HepG2 (cell line): Measurements from ENCODE around the gene ZBTB46. TPM values are rescaled to one million over a fixed set of nuclear protein-coding genes. Genes with fewer than 3 reads are reported as not detected.
A peak's percentile ranks its signal among the peaks of the same experiment; 100 is the strongest.

Experiments
- AGO1 ChIP-seq: fragments of 200-400 bp; formaldehyde crosslinking; IDR thresholded peaks from 2 replicates; pipeline ENCODE4 v1.6.1; 2017; ENCODE audit warnings: mild to moderate bottlenecking, low read depth, low read length, moderate library complexity; ENCODE audit not compliant: poor library complexity, severe bottlenecking
- ATF2 ChIP-seq: sonication (generic); formaldehyde crosslinking; IDR thresholded peaks from 2 replicates; pipeline ENCODE4 v1.4.0; 2020; ENCODE audit warnings: missing genetic modification reagents
- CHD2 ChIP-seq: IDR thresholded peaks from 2 replicates; pipeline ENCODE4 v1.6.1; 2011; ENCODE audit warnings: low read depth, low read length, improper control_type of control experiment
- IKZF4 ChIP-seq: sonication (generic); formaldehyde crosslinking; IDR thresholded peaks from 2 replicates; pipeline ENCODE4 v1.5.1; 2020; ENCODE audit warnings: borderline replicate concordance, mild to moderate bottlenecking, low read depth, missing genetic modification reagents; ENCODE audit errors: not compliant biosample characterization
- PRPF4 ChIP-seq: fragments of 200-400 bp; formaldehyde crosslinking; IDR thresholded peaks from 2 replicates; pipeline ENCODE4 v1.6.1; 2016; ENCODE audit warnings: low read length, low read depth; ENCODE audit not compliant: poor library complexity, severe bottlenecking
- SPEN ChIP-seq: sonication (generic); formaldehyde crosslinking; IDR thresholded peaks from 2 replicates; pipeline ENCODE4 v1.5.1; 2020; ENCODE audit warnings: low read depth, mild to moderate bottlenecking, missing genetic modification reagents
- SRSF9 ChIP-seq: fragments of 200-400 bp; formaldehyde crosslinking; IDR thresholded peaks from 2 replicates; pipeline ENCODE4 v1.6.1; 2018; ENCODE audit warnings: borderline replicate concordance, mild to moderate bottlenecking, low read depth, low read length; ENCODE audit not compliant: insufficient read depth, poor library complexity, severe bottlenecking
- TBX2 ChIP-seq: sonication (generic); formaldehyde crosslinking; IDR thresholded peaks from 2 replicates; pipeline ENCODE4 v1.5.0; 2020; ENCODE audit warnings: missing genetic modification reagents, mild to moderate bottlenecking, borderline replicate concordance
- ZBTB20 ChIP-seq: sonication (generic); formaldehyde crosslinking; IDR thresholded peaks from 2 replicates; pipeline ENCODE4 v1.8.1; 2023; ENCODE audit warnings: missing genetic modification reagents, low read depth, mild to moderate bottlenecking, borderline replicate concordance
- ZNF790 ChIP-seq: sonication (generic); formaldehyde crosslinking; IDR thresholded peaks from 2 replicates; pipeline ENCODE4 v1.8.0; 2022; ENCODE audit warnings: missing genetic modification reagents, mild to moderate bottlenecking, borderline replicate concordance
- ZNF850 ChIP-seq: sonication (generic); formaldehyde crosslinking; conservative IDR thresholded peaks from 2 replicates; pipeline ENCODE4 v1.9.0; 2021; ENCODE audit warnings: mild to moderate bottlenecking, missing genetic modification reagents
- ZNF883 ChIP-seq: sonication (generic); formaldehyde crosslinking; IDR thresholded peaks from 2 replicates; pipeline ENCODE4 v1.5.1; 2020; ENCODE audit warnings: mild to moderate bottlenecking, missing genetic modification reagents; ENCODE audit errors: not compliant biosample characterization
- polyA plus RNA-seq, 8 experiments: library from polyadenylated mRNA; depleted of rRNA in 3 of 8; stranded (reverse) in 7 of 8; unstranded in 1 of 8; fragments of >200 nt; fragmentation: Illumina TruSeq in 4 of 8; extraction: Trizol in 4 of 8; gene quantifications; 2 replicates each; pipeline versions ENCODE4 v1.2.1 to v1.2.3, GENCODE V29; 2011 to 2016; ENCODE audit warnings: low read depth in 4 of 8, missing spikeins in 1 of 8, mixed read lengths in 1 of 8; ENCODE audit not compliant: insufficient read depth in 1 of 8
- total RNA-seq, 5 experiments: library from RNA; depleted of rRNA; stranded (reverse); fragments of >200 nt; fragmentation: Illumina TruSeq; extraction: Trizol; gene quantifications; 2 replicates each; pipeline ENCODE4 v1.2.3, GENCODE V29; 2016; ENCODE audit warnings: low read depth in 1 of 5
- TF ChIP-seq, protein P1 (sequence below): sonication (generic); formaldehyde crosslinking; IDR thresholded peaks from 2 replicates; pipeline ENCODE4 v1.4.0; 2020; ENCODE audit warnings: low read depth, missing genetic modification reagents
- TF ChIP-seq, protein P2 (sequence below), 2 experiments: sonication (generic) in 1 of 2; formaldehyde crosslinking in 1 of 2; IDR thresholded peaks; 2 replicates each; pipeline versions ENCODE4 v1.4.0 to v1.6.1; 2018 to 2020; ENCODE audit warnings: missing genetic modification reagents in 2 of 2, borderline replicate concordance in 1 of 2, low read depth in 1 of 2, mild to moderate bottlenecking in 1 of 2, missing biosample characterization in 1 of 2
- TF ChIP-seq, protein P3 (sequence below): sonication (generic); formaldehyde crosslinking; IDR thresholded peaks from 2 replicates; pipeline ENCODE4 v1.9.0; 2021; ENCODE audit warnings: missing genetic modification reagents, borderline replicate concordance

Gene ZBTB46
- total and polyA plus RNA-seq, 2 of the 13 experiments (the other 11 are each of a cell fraction or from before 2014, with no cell fraction given), result 1.6 to 13.5 TPM

DNA sequence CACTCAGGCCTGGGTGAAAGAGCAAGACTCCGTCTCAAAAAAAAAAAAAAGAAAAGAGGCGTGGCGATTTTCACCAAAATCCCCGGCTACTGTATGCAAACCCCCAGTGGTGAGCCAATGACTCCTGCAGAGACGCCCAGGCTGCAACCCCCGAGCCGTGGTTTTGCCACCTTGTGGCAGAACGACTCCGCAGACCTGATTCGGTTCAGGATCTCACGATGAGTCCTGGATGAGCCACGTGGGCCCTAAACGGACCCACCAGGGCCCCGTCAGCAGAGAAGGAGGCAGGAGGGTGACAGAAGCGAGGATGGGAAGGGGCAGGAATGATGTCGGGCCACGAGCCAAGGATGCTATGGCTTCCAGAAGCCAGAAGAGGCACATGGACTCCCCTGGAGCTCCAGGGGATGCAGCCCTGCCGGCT is 49.0 kb downstream of the ZBTB46 start (continued):
- TF ChIP-seq ZNF790 (CRISPR knock-in tag) (no peak), ZNF850 (no peak), ZNF883 (no peak), SRSF9 (no peak), TBX2 (CRISPR knock-in tag) (peak; percentile 15; the same call in 1 of the 2 replicates), ZBTB20 (no peak), CHD2 (no peak), IKZF4 (CRISPR knock-in tag) (no peak), SPEN (CRISPR knock-in tag) (no peak), PRPF4 (no peak), AGO1 (no peak), ATF2 (CRISPR knock-in tag) (no peak)
- TF ChIP-seq, protein P1, sequence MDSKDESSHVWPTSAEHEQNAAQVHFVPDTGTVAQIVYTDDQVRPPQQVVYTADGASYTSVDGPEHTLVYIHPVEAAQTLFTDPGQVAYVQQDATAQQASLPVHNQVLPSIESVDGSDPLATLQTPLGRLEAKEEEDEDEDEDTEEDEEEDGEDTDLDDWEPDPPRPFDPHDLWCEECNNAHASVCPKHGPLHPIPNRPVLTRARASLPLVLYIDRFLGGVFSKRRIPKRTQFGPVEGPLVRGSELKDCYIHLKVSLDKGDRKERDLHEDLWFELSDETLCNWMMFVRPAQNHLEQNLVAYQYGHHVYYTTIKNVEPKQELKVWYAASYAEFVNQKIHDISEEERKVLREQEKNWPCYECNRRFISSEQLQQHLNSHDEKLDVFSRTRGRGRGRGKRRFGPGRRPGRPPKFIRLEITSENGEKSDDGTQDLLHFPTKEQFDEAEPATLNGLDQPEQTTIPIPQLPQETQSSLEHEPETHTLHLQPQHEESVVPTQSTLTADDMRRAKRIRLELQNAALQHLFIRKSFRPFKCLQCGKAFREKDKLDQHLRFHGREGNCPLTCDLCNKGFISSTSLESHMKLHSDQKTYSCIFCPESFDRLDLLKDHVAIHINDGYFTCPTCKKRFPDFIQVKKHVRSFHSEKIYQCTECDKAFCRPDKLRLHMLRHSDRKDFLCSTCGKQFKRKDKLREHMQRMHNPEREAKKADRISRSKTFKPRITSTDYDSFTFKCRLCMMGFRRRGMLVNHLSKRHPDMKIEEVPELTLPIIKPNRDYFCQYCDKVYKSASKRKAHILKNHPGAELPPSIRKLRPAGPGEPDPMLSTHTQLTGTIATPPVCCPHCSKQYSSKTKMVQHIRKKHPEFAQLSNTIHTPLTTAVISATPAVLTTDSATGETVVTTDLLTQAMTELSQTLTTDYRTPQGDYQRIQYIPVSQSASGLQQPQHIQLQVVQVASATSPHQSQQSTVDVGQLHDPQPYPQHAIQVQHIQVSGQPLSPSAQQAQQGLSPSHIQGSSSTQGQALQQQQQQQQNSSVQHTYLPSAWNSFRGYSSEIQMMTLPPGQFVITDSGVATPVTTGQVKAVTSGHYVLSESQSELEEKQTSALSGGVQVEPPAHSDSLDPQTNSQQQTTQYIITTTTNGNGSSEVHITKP (CRISPR knock-in tag), result no peak
- TF ChIP-seq, protein P2, sequence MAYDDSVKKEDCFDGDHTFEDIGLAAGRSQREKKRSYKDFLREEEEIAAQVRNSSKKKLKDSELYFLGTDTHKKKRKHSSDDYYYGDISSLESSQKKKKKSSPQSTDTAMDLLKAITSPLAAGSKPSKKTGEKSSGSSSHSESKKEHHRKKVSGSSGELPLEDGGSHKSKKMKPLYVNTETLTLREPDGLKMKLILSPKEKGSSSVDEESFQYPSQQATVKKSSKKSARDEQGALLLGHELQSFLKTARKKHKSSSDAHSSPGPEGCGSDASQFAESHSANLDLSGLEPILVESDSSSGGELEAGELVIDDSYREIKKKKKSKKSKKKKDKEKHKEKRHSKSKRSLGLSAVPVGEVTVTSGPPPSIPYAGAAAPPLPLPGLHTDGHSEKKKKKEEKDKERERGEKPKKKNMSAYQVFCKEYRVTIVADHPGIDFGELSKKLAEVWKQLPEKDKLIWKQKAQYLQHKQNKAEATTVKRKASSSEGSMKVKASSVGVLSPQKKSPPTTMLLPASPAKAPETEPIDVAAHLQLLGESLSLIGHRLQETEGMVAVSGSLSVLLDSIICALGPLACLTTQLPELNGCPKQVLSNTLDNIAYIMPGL (CRISPR knock-in tag; IDR thresholded peaks at IDR 0.05; ENCODE audit: borderline replicate concordance in 1 of 2, low read depth in 1 of 2), result peak in 1 of 2 experiments; percentile 29; a peak in 1 of 4 replicates
- TF ChIP-seq, protein P3, sequence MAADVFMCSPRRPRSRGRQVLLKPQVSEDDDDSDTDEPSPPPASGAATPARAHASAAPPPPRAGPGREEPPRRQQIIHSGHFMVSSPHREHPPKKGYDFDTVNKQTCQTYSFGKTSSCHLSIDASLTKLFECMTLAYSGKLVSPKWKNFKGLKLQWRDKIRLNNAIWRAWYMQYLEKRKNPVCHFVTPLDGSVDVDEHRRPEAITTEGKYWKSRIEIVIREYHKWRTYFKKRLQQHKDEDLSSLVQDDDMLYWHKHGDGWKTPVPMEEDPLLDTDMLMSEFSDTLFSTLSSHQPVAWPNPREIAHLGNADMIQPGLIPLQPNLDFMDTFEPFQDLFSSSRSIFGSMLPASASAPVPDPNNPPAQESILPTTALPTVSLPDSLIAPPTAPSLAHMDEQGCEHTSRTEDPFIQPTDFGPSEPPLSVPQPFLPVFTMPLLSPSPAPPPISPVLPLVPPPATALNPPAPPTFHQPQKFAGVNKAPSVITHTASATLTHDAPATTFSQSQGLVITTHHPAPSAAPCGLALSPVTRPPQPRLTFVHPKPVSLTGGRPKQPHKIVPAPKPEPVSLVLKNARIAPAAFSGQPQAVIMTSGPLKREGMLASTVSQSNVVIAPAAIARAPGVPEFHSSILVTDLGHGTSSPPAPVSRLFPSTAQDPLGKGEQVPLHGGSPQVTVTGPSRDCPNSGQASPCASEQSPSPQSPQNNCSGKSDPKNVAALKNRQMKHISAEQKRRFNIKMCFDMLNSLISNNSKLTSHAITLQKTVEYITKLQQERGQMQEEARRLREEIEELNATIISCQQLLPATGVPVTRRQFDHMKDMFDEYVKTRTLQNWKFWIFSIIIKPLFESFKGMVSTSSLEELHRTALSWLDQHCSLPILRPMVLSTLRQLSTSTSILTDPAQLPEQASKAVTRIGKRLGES (CRISPR knock-in tag), result no peak
